HG03097 (cell line): ENCODE data around the gene SOX12.
"Not testable (repeated sequence)": the region's sequence is repeated elsewhere in the genome, so short reads cannot be mapped to it uniquely, and the experiment has no call there.

Experiments used
- ATAC-seq: cut with Tn5 transposase; IDR thresholded peaks from one replicate; pipeline ENCODE4 v1.9.1; 2021; ENCODE audit not compliant: unreplicated experiment, low FRiP score

SOX12 gene

GRCh38 chr20:376750-377149 is 51.4 kb downstream of the SOX12 start:
- ATAC-seq, result no peak

GRCh38 chr20:377578-377977 is 52.2 kb downstream of the SOX12 start:
- not testable (repeated sequence) for ATAC-seq

- no peak for ATAC-seq
Measured at GRCh38 chr20:378961-379336, 53.6 kb downstream of the SOX12 start.
